ENCODE results near the gene SMAD6. TPM values are rescaled to one million over a fixed set of nuclear protein-coding genes. Genes with fewer than 3 reads are reported as not detected.
"Not testable (repeated sequence)": the region's sequence is repeated elsewhere in the genome, so short reads cannot be mapped to it uniquely, and the experiment has no call there.

Gene SMAD6
- polyA plus RNA-seq, 1 of the 3 experiments (the other 2 are of a cell fraction) = 4.5 TPM

- Histone ChIP-seq H3K9me3 (no peaks in the 10 kb centered on the region), H3K27ac (ENCODE audit: low read depth in 2 of 2, low read length in 1 of 2) (no peak overlapping the region), H3K4me1 (ENCODE audit: control insufficient read depth in 1 of 2, insufficient read depth in 2 of 2, low read depth in 1 of 2, low read length in 1 of 2) (no peaks in the 10 kb centered on the region), H4K20me1 (ENCODE audit: insufficient read depth) (no peaks in the 10 kb centered on the region), H3K4me3 (ENCODE audit: low read depth in 2 of 2, low read length in 1 of 2) (no peak overlapping the region), H3K27me3 (ENCODE audit: insufficient read depth) (no peaks in the 10 kb centered on the region), H3K79me2 (ENCODE audit: insufficient read depth) (no peaks in the 10 kb centered on the region), H3K4me2 (no peak overlapping the region), H3K36me3 (replicated peaks in 1 of 2; ENCODE audit: control insufficient read depth in 1 of 2, insufficient read depth in 2 of 2, low read length in 1 of 2) (no peaks in the 10 kb centered on the region), H2AFZ (ENCODE audit: low read depth) (no peak overlapping the region), H3F3A (replicated peaks; ENCODE audit: insufficient read depth) (no peaks in the 10 kb centered on the region), H3K9ac (no peak overlapping the region), H3K9me2 (no peaks in the 10 kb centered on the region)
- ChIA-PET CTCF (interaction anchor here (0.6 to 6.5 kb wide), 7 partner anchors 9 to 528 kb away, joined by 3 to 53 read pairs (median 3); no protein-coding TSS in a partner anchor), POLR2A (no interaction called here)
- TF ChIP-seq CTCF (IDR thresholded peaks at IDR 0.05) (peak; percentile 62), TEAD4 (IDR thresholded peaks at IDR 0.05; ENCODE audit: borderline replicate concordance, insufficient read depth) (no peak), RAD21 (IDR thresholded peaks at IDR 0.05; ENCODE audit: low read length) (peak; percentile 24)
- WGBS (ENCODE audit: low lambda C conversion rate) = 71% methylated on average over 5 of the region's 5 CpGs
- no peak for DNase-seq
Measured at GRCh38 chr15:66685638-66686150, 16.3 kb upstream of the SMAD6 start.

GRCh38 chr15:66690912-66691311, 11.1 kb upstream of the SMAD6 start:
- whole genome bisulfite sequencing (ENCODE audit: low lambda C conversion rate) = 76% methylated on average over 7 of the region's 7 CpGs
- H3K4me2 ChIP-seq; DNase-seq; H3K36me3 ChIP-seq (replicated peaks in 1 of 2; ENCODE audit: control insufficient read depth in 1 of 2, insufficient read depth in 2 of 2, low read length in 1 of 2); H3F3A ChIP-seq (replicated peaks; ENCODE audit: insufficient read depth); H3K79me2 ChIP-seq (ENCODE audit: insufficient read depth); POLR2A ChIA-PET; H2AFZ ChIP-seq (ENCODE audit: low read depth); H3K27me3 ChIP-seq (ENCODE audit: insufficient read depth); H3K9me3 ChIP-seq; H3K9ac ChIP-seq; H3K27ac ChIP-seq (ENCODE audit: low read depth in 2 of 2, low read length in 1 of 2); H3K4me1 ChIP-seq (ENCODE audit: control insufficient read depth in 1 of 2, insufficient read depth in 2 of 2, low read depth in 1 of 2, low read length in 1 of 2); H3K9me2 ChIP-seq; H3K4me3 ChIP-seq (ENCODE audit: low read depth in 2 of 2, low read length in 1 of 2); H4K20me1 ChIP-seq (ENCODE audit: insufficient read depth): not testable (repeated sequence)
- CTCF ChIA-PET = interaction anchor here (1.2 kb wide), 1 partner anchor 9 kb away, joined by 3 read pairs; no protein-coding TSS in a partner anchor

GRCh38 chr15:66691727-66692126, 10.3 kb upstream of the SMAD6 start:
- ChIA-PET CTCF (interaction anchor here (0.9 to 1.2 kb wide), 2 partner anchors 68 to 73 kb away, joined by 3 read pairs; no protein-coding TSS in a partner anchor), POLR2A (no interaction called here)
- no peaks in the 10 kb centered on the region for H3K79me2 ChIP-seq (ENCODE audit: insufficient read depth)

More at GRCh38 chr15:66691727-66692126, 10.3 kb upstream of the SMAD6 start:
- H3K4me2 ChIP-seq = no peak overlapping the region
- no peaks in the 10 kb centered on the region for H4K20me1 ChIP-seq (ENCODE audit: insufficient read depth)
- no peak overlapping the region for H2AFZ ChIP-seq (ENCODE audit: low read depth)
- H3K9me3 ChIP-seq = no peaks in the 10 kb centered on the region
- no peak for DNase-seq
- H3K4me1 ChIP-seq (ENCODE audit: control insufficient read depth in 1 of 2, insufficient read depth in 2 of 2, low read depth in 1 of 2, low read length in 1 of 2) = no peaks in the 10 kb centered on the region
- H3F3A ChIP-seq (replicated peaks; ENCODE audit: insufficient read depth) = no peaks in the 10 kb centered on the region
- no peaks in the 10 kb centered on the region for H3K27me3 ChIP-seq (ENCODE audit: insufficient read depth)
- no peaks in the 10 kb centered on the region for H3K9me2 ChIP-seq
- H3K27ac ChIP-seq (ENCODE audit: low read depth in 2 of 2, low read length in 1 of 2) = no peak overlapping the region
- TF ChIP-seq GABPA (IDR thresholded peaks at IDR 0.05; ENCODE audit: low read depth) = no peak
- no peak for TF ChIP-seq YY1 (IDR thresholded peaks at IDR 0.05; ENCODE audit: low read depth)
- no peak for TF ChIP-seq TCF12 (IDR thresholded peaks at IDR 0.05)
- no peak for TF ChIP-seq FOXJ3 (CRISPR knock-in tag; IDR thresholded peaks at IDR 0.05)
- no peak for TF ChIP-seq POLR2AphosphoS5 (IDR thresholded peaks at IDR 0.05; ENCODE audit: low read depth, low read length)
- TF ChIP-seq RFX5 (IDR thresholded peaks at IDR 0.05; ENCODE audit: low read length) = no peak
- TF ChIP-seq RXRA (IDR thresholded peaks at IDR 0.05; ENCODE audit: borderline replicate concordance, low read depth) = no peak
- TF ChIP-seq MEF2A (IDR thresholded peaks at IDR 0.05; ENCODE audit: borderline replicate concordance, low read depth) = no peak
- TF ChIP-seq GATA2 (CRISPR knock-in tag; IDR thresholded peaks at IDR 0.05) = no peak
- TF ChIP-seq FOSL2 (IDR thresholded peaks at IDR 0.05; ENCODE audit: borderline replicate concordance, low read depth) = no peak
- no peak for TF ChIP-seq RCOR1 (IDR thresholded peaks at IDR 0.05; ENCODE audit: low read length)
- TF ChIP-seq MAX (IDR thresholded peaks at IDR 0.05; ENCODE audit: low read depth) = no peak
- no peak for TF ChIP-seq EP300 (IDR thresholded peaks at IDR 0.05; ENCODE audit: borderline replicate concordance in 1 of 2, low read depth in 1 of 2, low read length in 1 of 2)
- TF ChIP-seq NFIC (IDR thresholded peaks at IDR 0.05; ENCODE audit: borderline replicate concordance) = no peak
- no peak for TF ChIP-seq EZH2phosphoT487 (IDR thresholded peaks at IDR 0.05; ENCODE audit: borderline replicate concordance, low read depth)
- no peak for TF ChIP-seq JUND (IDR thresholded peaks at IDR 0.05)
- H3K36me3 ChIP-seq (replicated peaks in 1 of 2; ENCODE audit: control insufficient read depth in 1 of 2, insufficient read depth in 2 of 2, low read length in 1 of 2) = no peaks in the 10 kb centered on the region
- no peak overlapping the region for H3K4me3 ChIP-seq (ENCODE audit: low read depth in 2 of 2, low read length in 1 of 2)
- H3K9ac ChIP-seq = no peak overlapping the region

Data from SK-N-SH (cell line).